ENCODE results near the gene SLN.
A peak's percentile ranks its signal among the peaks of the same experiment; 100 is the strongest.
"Not testable (repeated sequence)": the region's sequence is repeated elsewhere in the genome, so short reads cannot be mapped to it uniquely, and the experiment has no call there.

SLN gene
- 0 to 0.11 (median 0) reads per million in 17 experiments for total RNA-seq

DNA sequence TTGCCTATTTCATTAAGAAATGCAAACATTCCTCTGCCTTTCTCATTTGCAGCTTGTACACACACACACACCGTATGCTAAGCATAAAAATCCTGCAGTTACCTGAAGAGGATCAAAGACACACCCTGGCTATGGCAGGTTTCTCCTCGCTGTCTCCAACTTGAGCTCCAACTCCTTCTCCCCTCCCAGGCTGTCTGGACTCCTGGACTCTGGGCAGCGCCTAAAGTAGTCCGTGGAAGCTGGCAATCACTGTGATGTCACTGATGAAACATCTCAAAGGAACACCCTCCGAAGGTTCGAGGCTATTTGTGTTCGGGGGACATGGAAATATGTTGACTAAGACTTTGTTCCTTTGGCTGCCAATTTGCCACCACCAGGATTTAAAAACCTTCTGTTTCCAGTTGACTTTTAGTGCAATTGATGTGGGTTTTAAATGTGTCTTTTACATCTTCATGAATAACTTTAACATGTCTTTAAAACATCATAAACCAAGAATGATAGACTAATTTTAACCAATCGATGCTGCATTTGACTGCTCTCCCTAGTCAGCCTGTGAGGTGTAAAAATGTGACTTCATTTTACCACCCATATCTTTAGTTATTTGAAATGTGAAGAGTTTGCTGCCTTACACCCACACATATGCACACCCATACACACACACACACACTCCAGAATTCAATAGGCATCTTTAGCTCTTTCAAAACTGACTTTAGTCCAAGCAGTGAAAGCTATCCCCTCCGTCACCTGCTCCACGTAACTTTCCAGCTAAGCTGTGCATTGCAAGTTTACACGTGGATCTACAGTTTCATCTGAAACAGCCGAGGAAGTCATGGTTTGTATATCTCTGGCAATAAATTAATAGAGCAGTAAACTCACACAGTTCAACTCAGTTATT lies at the start of gene SLN:
Gene SLN (minus strand): TSS at position 196 of the 895 bp plus-strand sequence.
- DNase-seq = no peak

DNA sequence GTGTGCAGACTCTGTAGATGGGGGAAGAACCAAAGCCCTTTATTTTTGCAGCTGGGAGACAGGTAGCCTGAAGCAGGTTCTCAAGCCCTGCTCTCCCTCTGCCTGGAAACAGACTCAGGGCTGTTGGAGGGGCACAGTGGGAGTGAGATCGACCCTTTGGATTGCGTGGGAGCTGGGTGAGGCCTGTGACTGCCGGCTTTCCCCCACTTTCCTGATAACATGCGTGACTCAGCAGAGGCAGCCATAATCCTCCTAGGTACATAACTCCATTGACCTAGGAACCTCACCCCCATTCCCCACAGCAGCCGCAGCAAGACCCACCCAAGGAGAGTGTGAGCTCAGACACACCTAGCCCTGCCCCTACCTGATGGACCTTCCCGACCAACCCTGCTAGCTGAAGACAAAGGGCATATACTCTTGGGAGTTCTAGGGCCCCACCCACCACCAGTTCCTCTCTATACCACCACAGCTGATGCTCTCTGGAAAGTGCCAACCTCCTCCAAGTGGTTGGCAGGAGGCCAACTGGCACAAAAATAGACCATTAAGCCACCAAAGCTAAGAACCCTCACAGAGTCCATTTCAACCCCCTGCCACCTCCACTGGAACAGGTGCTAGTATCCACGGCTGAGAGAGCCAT lies 47.0 kb upstream of the SLN start:
- DNase-seq = not testable (repeated sequence)

DNA sequence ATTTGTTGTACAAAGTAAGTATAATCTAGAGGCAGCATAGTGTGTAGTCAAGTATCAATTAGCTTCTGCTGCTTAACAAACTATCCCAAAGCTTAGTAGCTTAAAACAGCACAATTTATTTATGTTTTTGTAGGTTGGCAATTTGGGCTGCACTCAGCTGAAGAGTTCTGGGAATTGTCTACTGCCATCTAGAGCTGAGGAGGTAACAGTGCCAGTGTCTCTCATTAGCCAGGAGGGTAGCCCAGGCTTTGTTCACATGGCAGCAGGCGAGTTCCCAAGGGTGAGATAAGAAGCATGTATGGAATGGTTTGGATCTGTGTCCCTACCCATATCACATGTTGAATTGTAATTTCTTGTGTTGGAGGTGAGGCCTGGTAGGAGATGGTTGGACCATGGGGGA lies 45.8 kb upstream of the SLN start:
- DNase-seq = no peak

DNA sequence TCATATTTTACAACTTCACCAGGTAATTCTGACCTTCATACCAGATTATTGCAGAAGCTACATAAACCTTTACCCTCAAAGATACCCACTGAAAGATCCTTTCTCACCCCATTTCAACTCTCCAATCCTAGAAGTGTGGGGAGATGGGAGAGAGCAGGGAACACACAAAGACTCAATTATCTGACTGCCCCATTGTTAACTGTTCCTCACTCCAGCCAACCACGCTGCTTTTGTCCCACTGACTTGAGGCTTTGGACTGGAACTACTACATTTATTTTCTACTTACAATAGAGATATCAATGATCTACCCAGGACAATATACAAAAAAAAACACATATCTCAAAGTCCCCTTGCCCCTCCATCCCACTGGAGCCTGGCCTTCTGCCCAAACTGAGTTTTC lies 44.7 kb upstream of the SLN start:
- no peak for DNase-seq

DNA sequence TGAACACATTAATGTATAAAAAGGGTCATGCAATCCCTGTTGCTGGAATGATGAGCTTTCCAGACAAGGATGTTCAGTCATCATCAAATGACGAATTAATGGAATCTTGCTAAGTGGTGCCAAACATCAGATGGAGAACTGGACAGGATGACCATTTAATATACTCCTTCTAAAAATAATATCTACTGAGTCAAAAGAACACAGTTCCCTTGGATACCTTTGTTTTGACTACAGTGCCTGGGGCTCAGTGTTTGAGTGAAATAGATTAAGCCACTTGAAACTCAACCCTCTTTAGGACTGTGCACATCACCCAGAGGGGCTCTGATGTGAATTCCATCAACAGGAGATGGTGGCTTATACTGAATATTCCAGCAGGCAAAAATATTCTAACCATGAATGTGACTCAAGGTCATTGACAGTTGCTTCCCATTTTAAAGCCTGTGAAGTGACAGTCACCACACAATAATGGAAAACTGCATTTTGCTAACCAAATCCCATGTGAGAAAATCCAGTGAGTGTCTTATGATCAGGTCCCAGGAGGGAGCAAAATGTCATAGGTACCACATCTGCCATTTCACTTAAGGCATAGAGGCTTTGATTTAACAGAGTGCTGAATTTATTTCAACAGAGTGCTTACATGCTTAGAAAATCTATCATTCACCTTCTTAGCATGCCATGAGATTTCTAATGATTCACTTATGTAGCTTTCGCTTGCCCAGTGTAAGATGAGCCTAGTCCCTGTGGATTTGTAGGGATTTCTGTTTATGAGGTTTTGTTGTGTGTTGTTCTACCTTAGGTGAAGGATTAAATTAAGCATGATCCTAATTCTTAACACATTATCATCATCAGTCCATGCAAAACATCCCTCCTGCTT lies 41.3 kb upstream of the SLN start:
- no peak for DNase-seq

DNA sequence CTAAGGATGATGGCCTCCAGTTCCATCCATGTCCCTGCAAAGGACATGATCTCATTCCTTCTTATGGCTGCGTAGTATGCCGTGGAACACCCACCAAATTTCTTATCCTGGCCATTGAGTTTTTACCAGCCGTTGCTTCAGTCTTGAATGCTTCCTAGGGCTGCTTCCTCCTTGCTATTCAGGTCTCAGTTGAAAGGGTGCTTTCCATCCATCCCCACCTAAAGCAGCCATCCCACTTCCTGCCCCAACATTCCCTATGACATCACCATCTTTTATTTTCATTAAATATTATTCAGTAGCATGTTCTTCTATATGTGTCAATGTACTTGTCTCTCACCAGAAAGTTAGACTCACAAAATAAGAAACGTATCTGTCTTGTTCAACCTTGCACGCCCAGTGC lies 40.7 kb upstream of the SLN start:
- no peak for DNase-seq

DNA sequence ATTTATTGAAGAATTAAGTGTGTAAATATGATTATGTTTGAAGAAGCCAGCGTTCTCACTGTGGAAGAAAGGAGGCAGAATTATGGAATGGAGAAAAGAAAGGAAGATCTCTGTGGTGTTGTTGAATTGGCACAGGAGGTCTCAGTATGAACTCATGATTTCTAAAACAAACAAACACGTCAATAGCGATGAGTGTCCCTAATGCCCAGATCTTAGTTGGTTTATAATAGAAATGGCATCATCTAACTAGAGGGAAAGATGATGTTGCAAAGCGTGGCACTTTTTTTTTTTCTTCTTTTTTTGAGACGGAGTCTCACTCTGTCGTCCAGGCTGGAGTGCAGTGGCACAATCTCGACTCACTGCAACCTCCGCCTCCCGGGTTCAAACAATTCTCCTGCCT lies 39.2 kb upstream of the SLN start:
- no peak for DNase-seq

DNA sequence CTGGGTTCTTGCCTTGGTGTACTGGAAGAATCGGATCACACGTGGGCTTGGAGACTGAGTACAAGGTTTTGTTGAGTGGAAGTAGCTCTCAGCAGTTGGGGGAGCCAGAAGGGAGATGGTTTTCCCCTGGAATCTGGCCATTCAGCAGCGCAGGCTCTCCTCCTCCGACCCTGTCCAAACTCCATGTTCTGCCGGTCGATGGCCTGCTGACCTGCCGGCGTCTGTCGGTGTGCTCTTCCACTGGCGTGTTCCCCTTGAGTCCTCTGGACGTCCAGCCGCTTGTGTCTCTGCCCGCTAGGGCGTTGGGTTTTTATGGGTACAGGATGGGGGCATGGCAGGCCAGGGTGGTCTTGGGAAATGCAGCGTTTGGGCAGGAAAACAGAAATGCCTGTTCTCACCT lies 38.5 kb upstream of the SLN start:
- DNase-seq = no peak

DNA sequence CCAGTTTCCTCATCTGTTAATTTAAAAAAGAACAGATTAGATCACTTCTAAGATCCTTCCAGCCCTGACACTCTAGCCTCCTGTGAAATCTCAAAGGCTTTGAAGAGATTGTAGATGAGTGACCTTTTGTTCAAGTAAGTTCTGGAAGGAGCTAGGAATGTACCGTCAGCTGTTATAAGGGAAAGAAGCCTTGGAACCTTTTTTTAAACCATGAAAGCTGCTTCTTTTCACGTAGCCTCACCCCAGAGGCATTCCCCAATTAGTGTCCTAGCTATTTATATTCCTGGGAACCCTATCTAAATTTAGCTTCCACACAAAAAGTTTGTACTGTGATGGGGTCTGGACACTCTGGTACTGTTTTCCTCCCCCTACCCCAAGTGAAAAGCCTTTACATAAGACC lies 35.8 kb upstream of the SLN start:
- DNase-seq = no peak

DNA sequence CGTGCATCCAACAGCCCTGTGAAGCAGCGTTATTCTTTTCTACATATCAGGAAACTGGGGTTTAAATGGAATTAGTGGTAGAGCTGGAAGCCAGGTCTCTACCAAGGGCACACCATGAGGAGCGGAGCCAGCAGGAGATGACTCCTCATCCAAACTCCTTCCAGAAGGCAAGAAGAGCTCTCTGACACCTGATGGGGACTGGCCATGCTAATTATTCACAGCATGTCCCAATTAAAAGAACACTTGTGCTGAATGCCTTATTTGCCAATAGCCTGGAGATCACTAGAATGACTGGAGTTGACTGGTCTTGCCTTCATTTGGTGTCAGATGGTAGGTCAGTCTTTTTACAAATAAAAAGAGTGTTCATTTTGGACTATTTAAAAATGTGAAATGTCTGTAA lies 32.9 kb upstream of the SLN start:
- no peak for DNase-seq

DNA sequence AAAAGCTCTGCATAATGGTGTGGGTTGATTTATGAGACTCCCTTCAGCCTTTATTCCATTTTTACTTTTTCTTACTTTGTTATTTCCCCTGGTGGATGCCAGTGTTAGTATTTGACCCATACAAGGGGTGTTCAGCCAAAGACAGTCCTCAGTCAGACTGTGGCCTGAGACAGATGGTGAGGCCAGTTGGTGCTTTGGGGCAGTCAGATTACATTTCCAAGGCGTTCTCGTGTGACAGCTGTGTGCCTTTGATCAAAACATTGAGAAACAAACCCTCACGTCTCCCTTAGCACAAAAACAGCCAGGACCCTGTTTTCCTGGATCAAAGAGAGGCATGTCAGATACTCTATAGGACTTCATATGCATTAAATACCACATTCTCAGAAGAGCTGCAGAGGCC lies 31.3 kb upstream of the SLN start:
- no peak for DNase-seq

DNA sequence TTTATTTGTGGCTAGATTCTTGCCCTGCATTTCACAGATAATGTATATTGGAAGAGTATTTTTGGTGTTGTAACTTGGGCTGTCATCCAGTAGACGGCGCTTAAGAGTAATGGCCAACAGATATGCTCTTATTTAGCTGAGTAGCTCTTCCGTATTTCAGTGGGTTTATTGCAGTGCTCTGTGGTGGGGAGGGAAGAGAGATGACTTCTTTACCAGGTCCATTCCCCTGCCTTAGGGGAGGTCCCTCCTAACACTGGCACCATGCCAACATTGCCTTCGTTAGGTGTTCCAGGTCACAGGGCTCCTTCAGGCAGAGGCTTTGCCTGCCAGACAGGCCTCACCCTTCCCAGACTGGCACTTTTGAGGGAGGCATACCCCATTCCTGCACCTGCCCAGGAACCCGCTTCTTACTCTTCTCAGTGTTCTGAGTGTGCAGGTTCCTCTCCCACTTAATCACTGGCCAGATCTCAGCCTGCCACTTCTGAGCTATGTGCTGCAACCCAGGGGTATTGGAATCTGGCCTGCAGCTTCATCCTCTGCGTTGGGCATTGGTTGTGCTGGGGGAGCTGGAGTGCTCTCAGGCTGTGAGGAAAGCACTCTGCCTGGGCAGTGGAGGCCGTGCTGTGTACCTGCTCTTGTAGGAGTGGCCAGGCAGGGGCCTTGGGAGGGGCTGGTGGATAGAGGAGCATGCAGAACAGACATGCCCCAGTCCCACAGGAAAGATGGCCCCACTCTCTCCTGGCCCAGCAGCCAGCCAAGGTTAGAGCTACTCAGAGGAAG lies 29.4 kb upstream of the SLN start:
- DNase-seq = peak; percentile 53 to 74 (median 63)

DNA sequence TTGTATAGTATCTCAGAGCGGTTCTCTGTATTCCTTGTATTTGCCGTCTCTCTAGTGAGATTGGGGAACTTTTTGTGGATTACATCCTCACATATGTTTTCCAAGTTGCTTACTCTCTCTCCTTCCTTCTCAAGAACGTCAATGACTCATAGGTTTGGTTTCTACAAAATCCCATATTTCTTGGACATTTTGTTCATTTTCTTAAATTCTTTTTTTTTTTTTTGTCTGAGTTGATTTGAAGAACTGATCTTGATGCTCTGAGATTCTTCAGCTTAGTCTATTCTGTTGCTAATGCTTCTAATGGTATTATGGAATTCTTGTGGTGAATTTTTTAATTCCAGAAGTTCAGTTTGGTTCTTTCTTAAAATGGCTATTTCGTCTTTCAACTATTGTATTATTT lies 28.4 kb upstream of the SLN start:
- DNase-seq = no peak

DNA sequence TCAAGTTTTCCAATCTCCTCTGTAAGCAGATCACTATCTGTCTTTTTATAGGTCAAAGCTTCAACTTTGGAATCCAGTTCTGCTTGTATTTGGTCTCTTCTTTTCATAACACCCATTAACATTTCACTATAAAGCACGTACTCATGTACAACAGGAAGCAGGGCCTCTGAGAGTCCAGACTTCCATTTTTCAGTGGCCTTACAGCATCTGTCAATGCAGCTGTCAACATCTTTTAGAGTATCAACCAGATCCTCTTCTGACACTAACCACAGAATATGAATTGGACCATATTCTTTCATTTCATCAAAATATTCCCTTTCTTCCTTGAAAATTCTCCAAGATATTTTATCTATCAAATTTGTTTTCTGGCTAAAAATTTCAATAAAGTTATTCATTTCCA lies 24.7 kb upstream of the SLN start:
- no peak for DNase-seq

DNA sequence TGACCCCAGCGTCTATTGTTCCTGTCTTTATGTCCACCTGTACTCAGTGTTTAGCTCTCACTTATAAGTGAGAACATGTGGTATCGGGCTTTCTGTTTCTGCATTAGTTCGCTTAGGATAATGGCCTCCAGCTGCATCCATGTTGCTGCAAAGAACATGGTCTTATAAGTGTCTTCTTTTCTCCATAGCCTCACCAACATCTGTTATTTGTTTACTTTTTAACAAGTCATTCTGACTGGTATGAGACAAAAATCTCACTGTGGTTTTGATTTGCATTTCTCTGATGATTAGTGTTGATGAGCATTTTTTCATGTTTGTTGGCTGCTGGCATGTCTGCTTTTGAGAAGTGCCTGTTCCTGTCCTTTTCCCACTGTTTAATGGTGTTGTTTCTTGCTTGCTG lies 21.7 kb upstream of the SLN start:
- no peak for DNase-seq

DNA sequence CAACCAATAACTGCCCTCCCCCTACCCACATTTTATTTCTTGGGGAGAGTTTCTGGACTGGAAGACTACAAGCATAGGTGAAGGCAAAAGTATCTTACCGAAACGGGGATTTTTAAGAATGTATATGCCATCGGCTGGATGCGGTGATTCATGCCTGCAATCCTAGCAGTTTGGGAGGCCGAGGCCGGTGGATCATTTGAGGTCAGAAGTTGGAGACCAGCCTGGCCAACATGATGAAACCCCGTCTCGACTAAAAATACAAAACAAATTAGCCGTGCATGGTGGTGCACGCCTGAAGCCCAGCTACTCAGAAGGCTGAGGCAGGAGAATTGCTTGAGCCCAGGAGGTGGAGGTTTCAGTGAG lies 20.8 kb upstream of the SLN start:
- DNase-seq = no peak

DNA sequence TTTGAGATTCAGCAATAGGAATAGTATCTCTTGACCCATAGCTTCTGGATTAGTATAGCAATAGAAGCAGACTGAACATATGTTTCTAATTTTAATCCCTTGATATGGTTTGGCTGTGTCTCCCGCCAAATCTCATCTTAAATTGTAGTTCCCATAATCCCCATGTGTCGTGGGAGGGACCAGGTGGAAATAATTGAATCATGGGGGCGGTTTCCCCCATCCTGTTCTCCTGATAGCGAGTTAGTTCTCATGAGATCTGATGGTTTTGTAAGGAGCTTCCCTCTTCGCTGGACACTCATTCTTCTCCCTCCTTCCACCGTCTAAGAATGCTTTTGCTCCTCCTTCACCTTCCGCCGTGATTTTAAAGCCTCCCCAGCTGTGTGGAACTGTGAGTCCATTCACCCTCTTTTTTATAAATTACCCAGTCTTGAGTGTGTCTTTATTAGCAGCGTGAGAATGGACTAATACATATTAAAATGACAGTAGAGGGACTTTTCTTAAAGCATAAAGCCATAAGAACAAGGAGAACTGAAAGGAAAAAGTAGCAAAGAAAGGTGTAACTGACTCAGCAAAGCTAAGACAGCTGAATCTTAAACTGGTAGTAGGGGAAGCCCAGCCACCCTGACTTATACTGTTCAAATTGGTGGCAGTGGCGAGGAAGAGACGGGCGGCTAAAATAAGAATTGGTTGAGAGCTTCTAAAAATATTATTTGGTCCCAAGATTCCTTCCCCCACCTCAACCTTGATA lies 20.3 kb upstream of the SLN start:
- no peak for DNase-seq

DNA sequence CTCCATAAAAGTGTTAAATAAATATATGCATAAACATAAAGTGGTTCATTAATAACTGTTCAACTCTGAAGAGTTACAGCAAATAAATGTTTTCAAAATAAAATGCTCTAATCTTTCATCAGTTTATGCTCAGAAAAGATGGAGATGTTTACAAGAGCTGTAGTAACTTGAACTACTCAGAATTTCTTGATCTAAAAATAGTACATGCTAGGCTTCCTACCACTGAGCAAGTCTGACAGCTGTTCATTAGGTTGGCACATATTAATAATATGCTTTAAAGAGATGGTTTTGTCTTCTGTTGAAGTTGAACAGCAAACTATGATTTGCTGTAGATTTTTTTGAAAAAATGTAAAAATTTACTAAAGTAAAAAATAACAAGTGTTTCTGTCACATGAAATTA lies 10.8 kb upstream of the SLN start:
- no peak for DNase-seq

DNA sequence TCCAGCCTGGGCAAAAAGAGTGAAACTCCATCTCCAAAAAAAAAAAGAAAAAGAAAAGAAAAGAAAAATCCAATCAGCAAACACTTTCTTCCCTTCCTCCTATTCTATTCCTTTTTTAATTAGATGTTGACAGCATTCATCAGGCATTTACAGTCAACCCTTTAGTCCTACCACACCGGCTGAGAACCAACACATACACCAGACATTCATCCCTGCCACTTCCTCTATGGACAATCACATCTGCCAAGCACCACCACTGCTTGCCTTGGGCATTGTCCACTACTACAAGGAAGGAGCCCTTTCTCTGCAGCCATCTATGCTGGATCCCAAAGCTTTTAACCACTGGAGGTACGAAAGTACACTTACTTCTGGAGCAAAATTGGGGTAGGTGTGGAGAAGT lies 9.4 kb upstream of the SLN start:
- no peak for DNase-seq

DNA sequence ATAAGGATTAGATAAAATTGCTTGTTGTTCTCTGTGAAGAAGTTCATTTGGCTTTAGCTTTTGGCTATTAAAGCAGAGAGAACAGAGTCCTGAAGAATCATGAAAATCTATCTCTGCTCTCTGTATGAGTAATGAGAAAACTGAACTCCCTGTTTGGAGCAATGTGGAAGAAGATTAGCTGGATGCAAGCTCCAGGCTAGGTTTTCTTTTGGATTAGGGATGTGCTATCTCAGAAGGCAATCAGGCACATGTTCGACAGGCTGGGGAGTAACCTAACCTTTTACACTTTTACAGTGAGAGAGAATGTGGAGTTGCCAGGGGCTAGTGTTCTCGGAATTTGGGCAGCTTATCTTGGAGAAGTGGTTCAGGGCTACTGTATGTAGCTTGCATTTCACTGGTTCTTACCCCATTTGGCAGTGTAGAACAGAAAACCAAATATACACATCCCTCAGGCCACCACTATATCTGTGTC lies 8.5 kb upstream of the SLN start:
- no peak for DNase-seq

DNA sequence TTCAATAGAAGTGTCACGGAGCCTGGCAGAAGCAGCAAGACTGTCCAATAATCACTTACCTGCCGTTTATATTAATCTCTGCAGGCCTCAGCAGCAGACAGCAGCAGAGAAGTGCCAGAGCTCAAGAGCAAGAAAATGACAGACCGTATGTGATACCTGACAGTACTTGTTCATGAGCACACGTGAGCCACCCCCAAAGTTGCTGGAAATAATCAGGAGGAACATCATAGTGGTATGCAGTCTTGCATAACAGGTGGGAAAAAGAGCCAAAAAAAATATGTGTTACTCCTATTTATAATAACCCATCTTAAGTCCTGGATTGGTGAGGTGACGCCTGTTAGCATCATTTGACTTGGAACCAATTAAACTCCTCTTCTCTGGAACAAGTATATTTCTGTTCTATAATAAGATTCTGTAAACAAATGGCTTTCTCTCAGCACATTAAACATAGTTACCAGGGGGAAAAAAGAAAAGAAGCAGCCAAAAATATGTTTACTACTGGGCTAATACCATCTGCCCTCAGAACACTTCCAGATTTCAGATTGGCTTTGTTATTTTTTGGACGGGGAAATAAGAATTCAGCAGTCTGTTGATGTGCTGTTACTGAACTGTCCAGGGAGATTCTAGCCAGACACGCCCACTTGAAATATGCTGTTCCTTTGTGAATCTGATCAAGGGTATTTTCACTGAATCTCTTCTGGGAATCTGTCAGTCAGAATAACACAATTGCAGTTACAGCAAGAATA lies 7.9 kb upstream of the SLN start:
- DNase-seq = no peak

All from suppressor macrophage (primary cell).